ENCODE measurements around the gene GALNT13.
A peak's percentile ranks its signal among the peaks of the same experiment; 100 is the strongest.

GALNT13 gene

DNA sequence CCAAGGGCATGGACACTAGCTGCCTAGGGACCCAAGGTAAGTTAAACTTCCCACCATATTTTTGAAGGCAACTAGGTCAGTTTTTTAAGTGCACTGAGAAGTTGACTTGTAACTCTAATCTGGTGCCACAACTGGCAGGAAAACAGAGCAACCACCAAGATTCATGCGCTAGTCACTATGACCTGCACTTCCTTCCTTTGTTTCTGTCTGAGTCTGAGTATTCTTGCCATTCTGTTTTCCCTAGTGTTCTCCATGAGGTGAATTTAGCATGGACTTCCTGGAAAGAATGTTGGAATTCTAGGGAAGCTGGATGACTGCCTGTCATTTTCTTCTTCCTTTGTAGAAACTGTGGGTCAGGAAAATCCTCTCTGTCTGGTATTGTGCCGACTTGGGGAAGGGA lies 249.0 kb downstream of the GALNT13 start:
- no peak for DNase-seq

DNA sequence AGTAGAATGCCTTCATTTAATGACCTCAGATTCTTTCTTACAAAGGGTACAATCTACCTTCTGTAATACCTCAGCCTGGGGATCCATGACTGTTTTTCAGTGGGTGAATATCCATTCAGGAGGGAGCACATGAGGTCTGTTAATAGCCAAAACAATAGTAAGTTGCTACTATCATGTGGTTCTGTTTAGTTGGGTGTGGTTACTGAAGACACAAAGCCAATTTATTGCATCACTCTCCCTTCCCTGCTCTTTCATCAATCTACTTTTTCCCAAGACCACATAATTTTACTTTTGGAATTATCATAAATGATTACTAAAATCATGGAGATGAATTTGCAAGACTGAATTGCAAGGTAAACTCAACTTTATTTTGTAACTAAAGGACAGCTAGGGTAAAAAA lies 254.2 kb downstream of the GALNT13 start:
- no peak for DNase-seq

DNA sequence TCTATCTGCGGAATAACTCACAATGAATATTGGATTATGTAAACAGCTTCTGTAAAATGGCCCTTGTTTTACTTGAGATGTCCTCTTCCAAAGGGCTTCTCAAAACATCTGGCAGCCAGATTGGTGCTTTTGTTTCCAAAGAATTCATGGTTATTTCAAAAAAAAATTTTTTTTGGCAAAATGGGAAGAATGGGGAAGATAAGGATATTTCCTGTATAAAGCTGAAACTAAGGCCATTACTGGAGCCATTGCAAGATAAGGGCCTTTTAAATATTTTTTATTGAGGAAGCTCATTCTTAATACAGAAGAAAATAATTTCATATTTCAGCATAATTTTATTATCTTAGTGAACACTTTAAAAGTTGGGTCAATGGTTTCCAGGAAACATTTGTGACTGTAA lies 259.1 kb downstream of the GALNT13 start:
- no peak for DNase-seq

DNA sequence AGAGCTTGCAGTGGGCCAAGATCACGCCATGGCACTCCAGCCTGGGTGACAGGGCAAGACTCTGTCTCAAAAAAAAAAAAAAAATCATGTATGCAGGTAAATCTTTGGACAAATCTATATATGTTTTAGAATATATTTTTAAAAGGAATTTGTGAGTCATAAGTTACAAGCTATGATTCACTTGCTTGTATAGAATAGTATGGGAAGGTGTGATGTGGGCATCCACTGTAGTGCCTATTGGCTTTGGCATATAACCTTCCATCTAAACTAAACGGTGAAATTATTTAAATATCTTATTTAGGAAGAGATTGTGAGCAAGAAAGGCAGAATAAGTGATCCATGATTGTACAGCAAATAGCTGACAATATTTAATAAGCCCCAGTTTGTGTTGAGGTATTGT lies 261.1 kb downstream of the GALNT13 start:
- no peak for DNase-seq

DNA sequence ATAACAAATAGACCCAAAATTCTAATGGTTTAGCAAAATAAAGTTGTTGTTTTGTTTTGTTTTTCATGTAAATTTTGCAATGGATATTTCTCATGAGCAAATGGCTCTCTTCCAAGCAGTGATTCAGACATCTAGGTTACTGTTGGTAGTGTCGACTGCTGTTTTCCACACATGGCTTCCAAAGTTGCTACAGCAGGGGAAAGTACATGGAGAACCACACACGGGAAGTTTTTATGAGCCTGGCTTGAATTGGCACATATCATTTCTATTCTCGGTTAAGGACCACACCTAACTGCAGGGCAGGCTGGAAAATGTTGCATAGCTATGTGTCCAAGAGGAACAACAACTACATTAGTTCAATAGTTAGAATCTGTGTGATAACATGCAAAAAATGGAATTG lies 262.1 kb downstream of the GALNT13 start:
- no peak for DNase-seq

DNA sequence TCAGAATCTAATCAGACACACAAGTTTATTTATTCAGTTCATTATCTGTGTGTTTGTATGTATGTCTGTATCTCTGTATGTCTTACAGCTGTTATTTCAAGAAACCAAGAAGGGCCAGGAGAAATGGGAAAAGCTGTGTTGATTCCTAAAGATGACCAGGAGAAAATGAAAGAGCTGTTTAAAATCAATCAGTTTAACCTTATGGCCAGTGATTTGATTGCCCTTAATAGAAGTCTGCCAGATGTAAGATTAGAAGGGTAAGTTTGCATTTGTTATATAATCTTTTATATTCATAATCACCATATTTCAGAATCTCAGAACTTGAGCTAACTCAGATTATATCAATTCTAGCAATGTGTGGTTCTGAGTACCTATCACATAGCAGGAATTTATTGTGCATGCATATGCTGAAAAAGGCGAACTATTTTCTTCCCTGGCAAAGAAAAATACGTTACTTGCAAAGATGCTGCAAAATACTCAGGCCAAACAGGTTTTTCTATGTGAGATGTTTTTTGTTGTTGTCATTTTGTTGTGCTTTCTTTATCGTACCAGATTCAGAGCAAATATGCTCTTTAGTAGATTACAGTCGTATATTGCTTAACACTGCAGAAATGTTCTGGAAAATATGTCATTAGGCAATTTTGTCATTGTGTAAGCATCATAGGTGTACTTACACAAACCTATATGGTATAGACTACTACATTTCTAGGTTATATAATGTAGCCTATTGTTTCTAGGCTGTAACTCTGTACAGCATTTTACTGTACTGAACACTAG lies 268.7 kb downstream of the GALNT13 start:
- no peak for DNase-seq

DNA sequence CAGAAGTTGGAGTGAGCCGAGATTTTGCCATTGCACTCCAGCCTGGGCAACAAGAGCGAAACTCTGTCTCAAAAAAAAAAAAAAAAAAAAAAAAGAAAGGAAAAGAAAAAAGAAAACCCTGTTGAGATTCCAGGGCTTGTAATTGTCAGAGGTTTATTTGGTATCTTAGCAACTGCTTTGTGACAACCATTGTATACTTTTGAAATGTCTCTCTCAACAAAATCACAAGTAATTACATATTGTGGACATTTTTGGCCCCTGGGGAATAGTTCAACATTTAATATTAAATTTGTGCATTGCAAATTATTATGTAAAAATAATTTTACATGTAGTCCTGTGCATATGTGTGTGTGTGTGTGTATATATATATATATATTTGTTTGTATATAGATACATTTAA lies 270.8 kb downstream of the GALNT13 start:
- no peak for DNase-seq

DNA sequence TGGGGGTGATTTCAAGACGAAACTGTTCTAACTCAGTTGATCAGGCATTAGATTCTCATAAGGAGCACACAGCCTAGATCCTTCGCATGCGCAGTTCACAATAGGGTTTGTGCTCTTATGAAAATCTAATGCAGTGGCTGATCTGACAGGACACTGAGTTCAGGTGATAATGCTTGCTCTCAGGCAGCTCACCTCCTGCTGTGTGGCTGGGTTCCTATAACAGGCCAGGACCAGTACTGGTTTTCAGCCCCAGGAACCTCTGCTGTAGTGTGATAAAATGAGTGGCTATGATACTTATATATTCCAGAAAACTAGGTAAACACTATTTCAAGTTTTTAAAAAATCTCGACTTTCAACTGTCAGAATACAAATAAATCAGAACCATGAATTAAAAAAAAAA lies 271.4 kb downstream of the GALNT13 start:
- DNase-seq = no peak

DNA sequence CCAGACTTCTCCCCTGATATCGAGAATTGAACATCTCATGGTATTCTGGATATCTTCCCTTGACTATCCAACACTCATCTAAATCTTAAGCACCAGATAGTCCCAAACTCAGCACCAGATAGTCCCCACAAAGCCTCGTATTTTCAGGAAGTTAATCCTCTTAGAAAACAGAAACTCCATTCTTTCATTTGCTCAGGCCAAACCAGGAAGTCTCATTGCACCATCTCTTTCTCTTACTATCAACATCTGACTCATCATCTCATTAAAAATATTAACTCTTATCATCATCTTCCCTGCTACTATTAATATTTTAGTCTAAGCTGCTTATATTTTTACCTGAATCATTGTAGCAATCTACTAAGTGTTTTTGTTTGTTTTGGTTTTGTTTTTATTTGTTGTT lies 286.4 kb downstream of the GALNT13 start:
- no peak for DNase-seq

DNA sequence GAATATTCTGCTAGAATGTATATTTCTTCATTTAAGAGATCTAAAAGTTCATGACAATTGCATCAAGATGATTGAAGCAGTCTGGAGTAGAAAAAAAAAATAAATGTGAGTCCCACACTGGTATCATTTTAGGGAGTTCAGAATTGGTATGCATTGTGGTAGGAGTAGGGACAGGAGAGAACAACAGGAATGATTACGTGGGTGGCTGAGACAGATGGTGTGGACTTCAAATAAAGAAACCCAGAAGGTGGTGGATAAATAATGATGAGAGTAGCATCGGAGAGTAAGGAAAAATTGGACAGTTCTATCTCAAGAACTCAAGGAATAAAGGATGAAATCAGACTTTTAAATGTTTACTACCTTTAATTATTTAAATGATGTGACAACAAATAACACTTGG lies 289.6 kb downstream of the GALNT13 start:
- DNase-seq = peak in 4 of 58 donors; percentile 1 to 6 (median 4)

DNA sequence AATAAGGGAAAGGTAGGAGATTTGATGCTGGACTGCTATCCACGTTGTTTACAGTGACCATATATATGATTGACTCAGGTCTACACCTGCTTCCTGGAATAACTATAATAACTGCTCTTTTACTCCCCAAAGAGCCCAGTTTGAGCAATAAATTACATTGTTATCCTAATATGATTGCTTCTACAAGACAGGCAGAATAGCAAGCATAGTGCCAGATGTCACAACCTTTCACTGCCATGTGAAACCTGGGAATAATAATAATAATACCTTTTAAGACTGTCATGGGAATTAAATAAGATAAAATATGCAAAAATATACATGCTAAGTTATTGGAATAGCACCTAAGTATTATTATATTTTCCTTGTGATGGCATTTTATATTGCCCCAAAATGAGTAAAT lies 298.7 kb downstream of the GALNT13 start:
- no peak for DNase-seq

DNA sequence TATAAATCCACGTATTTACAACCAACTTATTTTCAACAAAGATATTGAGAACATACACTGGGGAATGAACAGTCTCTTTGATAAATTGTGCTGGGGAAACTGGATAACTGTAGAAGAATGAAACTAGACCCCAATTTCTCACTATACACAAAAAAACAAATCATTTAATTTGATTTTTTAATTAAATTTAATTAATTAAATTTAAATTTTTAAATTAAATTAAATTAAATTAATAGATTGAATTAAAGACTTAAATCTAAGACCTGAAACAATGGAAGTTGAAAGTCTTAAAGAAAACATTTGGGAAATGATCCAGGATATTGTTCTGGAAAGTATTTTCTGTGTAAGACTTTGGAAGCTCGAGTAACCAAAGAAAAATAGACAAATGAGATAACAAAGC lies 301.4 kb downstream of the GALNT13 start:
- DNase-seq = no peak

DNA sequence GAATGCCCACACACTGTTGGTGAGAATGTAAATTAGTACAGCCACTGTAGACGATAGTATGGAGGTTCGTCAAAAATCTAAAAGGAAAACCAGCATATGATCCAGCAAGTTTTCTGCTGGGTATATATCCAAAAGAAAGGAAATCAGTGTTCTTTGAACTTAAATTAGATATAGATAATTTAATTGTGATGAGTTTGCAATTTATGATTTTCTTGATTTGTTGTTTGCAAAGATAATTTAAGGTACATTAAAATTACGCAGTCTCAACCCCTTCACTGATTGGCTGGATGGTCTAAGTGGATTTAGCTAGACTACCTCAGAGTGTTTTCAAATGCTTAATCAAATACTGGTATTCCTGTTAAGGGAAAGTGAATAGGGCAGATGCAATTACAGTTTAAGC lies 302.2 kb downstream of the GALNT13 start:
- no peak for DNase-seq

DNA sequence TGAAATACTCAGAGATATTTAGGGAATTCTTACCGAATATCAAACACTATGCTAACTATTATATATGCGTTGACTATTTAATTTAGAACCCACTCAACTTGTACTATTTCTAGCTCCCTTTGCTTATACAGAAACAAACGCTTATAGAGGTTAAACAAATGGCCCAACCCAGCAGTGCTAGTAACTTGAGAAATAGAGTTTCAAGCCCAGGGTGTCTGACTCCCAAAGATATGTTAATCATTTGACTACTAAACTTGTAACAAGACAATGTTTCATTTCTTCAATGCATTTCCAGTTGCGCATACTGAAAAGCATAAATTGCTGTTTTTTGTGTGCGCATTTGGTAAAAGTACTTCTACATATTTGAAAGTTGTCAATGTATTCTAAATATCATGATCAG lies 310.3 kb downstream of the GALNT13 start:
- DNase-seq = no peak

DNA sequence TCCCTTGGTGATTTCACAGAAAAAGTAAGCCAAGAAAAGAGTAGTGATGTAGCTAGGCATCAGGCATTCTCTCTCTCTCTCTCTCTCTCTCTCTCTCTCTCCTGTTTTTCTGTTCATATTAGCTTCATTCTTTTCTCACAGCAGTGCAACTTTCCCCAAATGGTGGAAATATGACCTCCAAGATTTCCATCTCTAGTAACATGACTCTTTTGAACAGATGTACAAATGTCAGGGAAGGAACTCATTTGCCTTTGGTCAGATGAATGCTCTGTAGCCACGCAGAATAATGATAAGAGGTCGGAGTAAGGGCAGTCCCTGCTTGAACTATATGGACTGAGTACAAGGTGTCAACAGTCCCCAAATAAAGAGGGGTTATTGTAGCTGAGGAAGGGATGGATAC lies 316.2 kb downstream of the GALNT13 start:
- DNase-seq = no peak

DNA sequence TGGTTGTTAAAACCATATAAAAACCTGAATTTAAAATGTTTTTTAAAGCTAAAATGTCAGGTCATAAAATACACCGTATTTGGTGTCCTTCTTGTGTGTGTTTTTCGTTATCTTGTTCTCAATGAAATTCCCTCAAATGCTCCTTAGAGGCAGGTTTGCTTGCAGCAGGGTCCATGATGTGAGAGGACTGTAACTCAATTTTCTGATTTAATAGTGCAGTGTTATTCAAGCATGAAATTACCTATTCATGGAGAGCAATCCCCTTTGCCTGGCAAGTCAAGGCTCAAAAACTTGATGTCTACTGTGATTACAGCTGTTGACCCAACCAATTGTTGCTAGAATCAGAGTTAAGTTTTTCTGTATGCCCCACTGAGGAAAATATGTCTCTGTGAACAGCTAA lies 318.2 kb downstream of the GALNT13 start:
- no peak for DNase-seq

DNA sequence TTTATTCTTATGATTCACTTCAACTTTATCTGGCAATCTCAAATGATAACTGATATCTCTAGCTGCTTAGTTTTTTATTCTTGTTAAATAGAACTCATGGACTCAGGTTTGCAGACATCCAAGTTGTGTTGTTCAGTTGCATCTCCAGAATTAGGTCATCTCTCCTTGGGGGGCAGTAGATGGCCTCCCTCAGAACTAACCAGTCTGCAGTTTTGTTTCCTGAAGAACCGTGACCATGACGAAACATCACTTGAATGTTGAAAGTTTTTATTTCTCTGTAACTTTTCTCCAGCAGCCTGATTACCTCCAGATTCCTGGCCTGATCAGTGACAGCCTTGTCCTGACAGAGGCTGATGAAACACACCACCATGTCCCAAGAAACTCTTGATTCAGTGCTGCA lies 321.5 kb downstream of the GALNT13 start:
- DNase-seq = no peak

DNA sequence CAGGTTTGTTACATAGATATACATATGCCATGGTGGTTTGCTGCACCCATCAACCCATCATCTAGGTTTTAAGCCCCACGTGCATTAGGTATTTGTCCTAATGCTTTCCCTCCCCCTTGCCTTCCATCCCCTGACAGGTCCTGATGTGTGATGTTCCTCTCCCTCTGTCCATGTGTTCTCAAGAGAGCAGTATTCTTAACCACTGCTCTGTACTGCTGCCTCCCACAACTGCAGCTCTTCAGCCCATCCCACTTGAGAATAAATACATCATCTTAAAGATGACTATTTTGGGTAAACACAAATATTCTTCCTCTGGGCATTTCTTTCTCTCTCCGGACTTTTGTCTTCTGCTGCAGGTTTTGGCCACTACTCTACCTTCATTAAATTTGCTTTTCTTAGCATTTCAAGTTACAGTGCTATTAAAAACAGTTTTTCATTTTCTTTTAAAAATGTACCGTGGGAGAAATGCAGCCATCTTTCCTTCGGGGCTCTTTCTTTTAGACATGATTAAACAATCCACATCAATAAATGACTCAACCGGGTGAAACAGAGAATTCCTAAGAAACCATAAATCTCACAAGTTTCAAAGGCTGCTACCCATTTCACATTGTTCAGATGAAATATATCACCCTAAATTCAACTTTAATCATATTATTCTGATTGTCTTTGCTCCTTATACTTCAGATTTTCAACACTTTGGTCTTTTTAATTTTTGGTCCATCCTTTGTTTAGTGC lies 323.4 kb downstream of the GALNT13 start:
- DNase-seq = no peak

DNA sequence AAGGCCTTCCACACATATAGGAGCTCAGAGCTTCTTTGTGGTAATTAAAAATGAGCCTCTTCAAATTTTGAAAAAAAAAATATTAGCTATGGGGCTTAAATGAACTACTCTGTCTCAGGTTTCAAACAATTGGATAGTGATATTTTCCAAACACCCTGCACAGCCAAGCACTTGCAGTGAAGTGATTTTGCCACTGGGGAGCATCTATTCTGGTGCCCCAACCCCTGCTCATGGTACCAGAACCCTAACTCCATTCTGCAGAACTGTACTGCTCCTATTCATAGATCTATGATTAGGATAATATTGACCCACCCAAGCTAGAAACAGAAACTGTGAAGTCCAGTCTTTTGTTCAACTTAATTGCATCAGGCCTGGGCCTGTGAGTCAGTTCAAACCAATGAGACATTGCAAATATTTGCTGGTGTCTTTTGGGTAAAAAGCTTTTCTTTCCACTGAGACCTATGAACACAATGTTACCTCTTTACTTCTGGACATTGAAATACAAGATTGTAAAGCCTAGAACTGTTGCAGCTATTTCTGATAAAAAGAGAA lies 324.0 kb downstream of the GALNT13 start:
- no peak for DNase-seq

DNA sequence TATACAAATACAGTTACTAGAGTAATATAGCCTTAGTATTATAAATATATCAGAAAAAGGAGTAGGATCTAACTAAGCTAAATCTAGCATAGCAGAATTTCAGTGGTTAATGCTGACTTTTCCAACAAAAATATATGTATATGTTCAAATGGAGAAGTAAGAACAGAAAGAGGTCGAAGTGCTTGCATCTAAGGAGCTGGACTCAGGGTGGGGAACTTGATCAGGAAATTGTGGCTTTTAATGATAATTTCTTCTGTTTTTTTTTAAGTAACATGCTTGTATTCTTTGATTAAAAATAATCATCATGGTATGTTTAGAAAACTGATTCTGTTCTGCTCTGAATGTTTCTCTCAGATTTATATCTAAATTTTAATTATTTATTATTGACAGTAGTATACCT lies 327.1 kb downstream of the GALNT13 start:
- no peak for DNase-seq

DNA sequence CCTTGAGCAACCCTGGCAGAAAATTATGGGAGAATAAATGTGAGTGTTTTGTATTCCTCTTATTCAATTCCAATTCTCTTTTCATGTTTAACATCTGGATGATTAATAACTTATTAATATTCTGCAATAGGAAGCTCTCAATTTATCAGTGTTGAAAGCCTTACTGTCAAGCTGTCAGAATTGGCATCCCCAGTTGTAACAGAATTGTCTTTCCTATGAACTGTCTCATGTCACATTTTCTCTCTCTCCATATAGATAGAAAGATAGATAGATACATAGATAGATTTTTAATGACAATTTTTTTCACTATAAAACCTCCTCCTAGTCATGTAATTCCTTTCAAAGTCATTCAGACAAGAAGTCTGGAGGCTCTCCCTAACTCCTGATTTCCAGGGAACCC lies 331.5 kb downstream of the GALNT13 start:
- DNase-seq = no peak

DNA sequence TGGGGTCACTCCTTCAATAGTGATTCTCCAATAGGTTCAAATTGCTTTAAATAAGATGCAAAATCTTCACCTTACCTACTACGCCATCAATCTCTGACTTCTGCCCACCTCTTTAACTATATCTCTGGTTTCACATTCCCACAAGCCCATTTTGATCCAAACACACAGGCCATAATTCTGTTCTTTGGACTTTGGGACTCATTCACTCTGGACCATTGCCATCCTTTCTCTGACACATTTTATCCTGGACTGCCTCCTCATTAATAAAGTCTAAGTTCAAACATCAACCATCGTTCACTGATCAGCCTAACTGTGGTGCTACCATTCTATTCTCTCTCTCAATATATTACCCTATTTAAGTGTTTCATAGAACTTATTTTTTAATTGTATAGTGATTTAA lies 332.2 kb downstream of the GALNT13 start:
- DNase-seq = no peak

Data from anterior cingulate cortex (tissue), 58 donors.